Stimulated activated CD4-positive, alpha-beta T cell treated with anti-CD3 and anti-CD28 coated beads, Interleukin-2, amount 100 ng/mL, for 48 hours (primary cell): ENCODE results near the gene PANK2.

ENCODE experiments used
- DNase-seq, 2 donors: peaks; one replicate each; pipeline ENCODE4 v3.0.0-alpha.2; 2020

PANK2 gene

DNA sequence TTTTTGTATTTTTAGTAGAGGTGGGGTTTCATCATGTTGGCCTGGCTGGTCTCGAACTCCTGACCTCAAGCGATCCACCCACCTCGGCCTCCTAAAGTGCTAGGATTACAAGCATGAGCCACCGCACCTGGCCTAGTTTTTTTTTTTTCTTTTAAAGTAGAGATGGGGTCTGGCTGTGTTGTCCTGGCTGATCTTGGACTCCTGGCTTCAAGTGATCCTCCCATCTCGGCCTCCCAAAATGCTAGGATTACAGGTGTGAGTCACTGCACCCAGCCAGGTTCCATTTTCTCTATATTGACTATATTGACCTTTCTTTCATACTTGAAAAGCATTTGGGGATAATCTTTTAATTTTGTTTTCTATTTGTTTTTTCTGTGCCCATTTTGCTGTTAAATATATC, 13.3 kb downstream of the PANK2 start:
- no peak for DNase-seq

- DNase-seq: no peak
Observed at GRCh38 chr20:3904224-3904623, 15.0 kb downstream of the PANK2 start.

DNA sequence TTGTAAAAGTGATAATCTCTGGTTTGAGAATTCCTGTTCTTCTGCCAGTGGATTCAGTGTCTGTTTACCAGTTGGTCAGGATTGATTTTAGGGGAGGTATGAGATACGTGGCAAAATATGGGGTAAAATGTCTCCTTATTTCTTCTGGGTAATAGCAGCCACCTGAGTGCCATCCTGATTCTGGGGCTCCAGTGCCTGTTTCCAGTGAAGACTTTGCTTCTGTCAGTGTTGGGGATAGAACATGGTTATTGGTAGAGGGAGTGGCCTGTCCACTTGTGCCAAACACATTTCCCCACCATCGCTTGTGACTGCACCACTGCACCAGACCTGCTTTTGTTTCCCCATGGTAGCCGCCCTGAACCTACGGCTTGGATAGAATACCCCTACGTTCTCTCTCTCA, 15.7 kb downstream of the PANK2 start:
- DNase-seq: no peak

- peak in 1 of 2 donors; percentile 39 for DNase-seq
Observed at GRCh38 chr20:3906744-3907721, 17.8 kb downstream of the PANK2 start.

DNA sequence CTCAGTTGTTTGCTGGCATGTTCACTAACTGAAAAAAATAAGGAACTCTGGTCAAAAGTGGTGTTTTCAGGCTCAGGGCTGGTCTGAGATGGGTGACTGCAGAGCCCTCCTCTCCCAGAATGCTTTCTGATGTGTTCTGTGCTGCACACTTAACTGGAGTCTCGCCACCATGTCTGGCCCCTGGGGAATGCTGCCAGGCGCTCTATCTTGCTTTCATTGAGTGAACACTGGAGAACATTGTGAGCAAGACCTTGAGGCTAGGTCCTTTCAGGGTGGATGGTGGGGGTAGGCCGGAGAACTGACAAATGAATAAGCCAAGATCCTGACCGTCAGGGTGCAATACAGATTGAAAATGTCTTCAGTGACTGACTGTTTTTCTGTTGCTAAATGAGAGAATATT, 19.5 kb downstream of the PANK2 start:
- no peak for DNase-seq

DNA sequence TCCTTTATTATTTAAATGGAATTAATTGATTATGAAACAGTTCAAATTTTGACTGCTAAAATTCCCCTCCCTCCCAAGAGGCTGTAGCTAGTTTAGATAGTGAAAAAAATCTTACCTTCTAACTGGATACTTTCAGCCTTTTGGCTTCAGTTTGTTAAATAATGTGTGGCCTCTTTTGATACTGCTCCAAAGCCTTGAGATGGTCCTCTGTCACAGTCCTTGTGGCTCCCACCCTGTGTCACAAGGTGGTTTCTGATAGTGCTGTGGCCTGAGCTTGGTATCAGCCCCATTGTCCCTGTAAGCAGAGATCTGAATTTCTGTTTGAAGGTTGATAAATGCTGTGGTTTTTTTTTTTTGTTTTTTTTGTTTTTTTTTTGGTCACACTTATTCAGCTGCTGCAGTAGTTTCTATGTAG, 20.8 kb downstream of the PANK2 start:
- no peak for DNase-seq

DNA sequence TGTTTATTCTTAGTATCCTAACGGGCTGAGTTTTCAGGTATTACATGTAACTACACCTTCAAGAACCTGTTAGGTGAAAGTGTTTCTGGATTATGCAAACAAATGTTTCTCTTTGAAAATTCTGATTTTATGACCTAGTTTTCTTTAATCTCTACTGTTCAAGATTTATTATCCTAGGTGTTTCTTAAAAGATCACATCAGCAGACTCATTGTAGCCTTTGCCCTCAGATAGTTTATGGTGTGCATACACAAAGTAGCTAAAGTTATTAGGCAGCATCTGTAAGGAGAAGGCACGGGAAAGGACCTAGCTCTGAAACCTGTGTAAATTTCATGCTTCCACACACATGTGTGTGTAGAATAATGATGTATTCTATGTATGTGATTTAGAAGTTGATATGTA, 21.7 kb downstream of the PANK2 start:
- DNase-seq: no peak

DNA sequence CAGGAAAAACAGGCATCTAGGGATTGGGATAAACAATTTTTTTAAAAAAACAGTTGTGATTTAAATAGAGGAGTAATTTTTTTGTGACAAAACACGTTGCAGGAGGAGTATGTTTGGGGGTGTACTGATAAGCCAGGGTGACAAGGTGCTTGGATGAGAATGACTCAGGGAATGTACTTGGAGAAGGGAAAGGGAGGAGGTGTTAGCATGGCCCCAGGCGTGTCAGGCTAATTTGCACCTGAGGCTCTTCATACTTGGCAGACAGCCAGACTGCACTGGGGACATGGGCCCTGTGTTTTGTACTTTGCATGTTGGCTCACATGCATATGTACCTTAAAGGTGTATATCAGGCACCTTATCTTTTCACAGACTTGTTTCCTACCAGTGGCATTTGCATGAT, 22.8 kb downstream of the PANK2 start:
- DNase-seq: no peak

GRCh38 chr20:3914446-3914845, 25.3 kb downstream of the PANK2 start:
- DNase-seq: no peak

DNA sequence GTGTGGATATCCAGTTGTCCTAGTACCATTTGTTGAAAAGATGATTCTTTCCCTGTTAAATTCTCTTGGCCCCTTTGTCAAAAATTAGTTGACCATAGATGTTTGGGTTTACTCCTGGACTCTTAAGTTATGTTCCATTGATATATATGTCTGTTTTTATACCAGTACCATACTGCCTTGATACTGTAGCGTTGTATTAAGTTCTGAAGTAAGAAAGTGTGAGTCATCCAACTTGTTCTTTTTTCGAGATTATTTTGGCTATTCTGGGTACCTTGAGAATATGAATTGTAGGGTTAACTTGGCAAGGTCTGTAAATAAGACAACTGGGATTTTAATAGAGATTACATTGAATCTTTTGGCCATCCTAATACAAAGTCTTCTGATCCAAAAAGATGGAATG, 26.5 kb downstream of the PANK2 start:
- no peak for DNase-seq

DNA sequence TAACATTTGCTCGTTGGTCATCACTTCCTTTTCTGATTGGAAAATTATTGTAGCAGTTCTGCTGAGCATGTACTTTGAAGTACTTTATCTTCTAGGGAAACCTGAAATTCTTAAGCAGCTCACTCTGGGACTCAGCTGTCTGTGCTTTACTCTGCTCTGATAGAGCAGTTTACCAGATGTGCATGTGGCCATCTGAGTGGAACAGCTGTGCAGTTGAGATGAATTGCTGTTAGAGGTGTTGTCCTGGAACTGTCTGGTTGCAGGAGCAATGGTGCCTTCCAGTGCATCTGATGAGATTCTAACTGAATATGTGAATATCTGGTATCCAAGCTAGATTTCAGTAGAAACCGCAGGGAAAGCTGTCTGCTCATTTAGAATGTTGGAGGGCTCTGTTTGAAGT, 27.2 kb downstream of the PANK2 start:
- DNase-seq: no peak

DNA sequence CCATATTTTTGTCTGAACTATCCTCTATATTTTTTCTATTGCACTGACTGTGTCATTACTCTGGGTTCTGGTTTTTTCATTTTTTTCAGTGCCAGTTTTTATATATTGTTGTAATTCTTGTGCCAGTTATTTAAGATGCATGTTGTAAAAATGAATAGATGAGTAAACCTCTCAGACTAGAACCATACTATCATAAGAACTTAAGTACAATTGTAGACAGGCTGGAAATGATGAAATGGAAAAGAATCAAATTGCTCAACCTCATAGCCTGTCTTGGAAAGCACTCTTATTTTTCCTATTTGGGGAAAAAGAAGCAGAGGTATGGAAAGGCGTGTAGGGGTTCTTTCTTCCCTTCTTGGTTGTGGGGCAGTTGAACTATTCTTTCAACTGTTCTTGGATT, 30.2 kb downstream of the PANK2 start:
- DNase-seq: no peak

DNA sequence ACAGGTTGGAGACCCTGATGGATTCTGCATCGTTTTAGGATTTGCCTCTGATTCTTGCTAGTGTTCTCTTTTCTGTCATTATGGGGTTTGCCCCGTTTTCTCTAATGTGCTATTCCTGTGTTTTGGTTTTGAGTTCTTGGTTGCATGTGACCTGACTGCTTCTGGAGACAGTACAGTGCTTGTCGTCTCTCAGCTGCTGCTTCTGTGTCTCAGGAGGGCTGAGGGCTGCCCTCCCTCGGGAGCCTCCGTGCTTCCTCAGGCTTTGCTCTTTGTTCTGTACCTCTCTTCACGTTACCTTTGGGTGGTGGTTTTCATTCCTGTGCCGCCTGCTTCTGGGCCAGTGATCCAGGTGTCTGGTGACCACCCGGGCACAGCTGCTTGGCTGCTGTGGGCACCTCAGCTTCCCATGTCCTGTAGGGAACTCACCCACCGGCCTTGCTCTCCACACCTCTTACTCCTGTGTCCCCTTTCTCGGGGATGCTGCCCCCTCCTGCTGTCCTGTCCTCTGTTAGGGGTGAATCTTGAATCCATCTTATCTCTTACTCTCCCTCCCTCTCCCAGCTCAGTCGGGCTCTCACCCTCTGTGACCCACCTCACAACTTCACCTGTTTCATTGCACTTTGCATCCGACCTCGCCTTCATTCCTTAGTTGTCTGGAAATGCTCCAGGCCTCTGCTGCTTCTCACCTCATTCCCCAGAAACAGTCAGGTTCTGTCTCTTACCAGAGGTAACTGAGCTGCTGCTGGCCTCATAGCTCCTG, 33.2 kb downstream of the PANK2 start:
- no peak for DNase-seq

- DNase-seq: no peak
Observed at GRCh38 chr20:3922983-3923339, 33.8 kb downstream of the PANK2 start.

DNA sequence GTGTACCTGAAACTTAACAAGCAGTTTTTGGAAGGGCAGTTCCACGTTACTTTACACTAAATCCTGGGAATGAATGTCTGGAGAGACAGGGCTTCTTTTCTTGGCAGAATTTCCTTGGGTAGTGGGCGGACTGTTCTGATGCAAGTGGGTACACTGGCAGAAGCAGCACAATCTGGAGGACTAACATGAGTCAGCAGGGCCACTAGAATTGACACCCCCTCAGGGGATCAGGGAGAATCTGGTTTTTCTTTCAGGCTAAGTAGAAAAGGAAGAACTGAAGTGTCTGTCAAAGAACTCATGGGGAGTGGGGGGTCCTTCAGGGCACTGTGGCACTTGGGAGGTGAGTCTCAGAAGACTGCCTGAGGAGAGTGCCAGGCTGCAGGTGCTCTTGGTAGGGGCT, 34.6 kb downstream of the PANK2 start:
- no peak for DNase-seq

DNA sequence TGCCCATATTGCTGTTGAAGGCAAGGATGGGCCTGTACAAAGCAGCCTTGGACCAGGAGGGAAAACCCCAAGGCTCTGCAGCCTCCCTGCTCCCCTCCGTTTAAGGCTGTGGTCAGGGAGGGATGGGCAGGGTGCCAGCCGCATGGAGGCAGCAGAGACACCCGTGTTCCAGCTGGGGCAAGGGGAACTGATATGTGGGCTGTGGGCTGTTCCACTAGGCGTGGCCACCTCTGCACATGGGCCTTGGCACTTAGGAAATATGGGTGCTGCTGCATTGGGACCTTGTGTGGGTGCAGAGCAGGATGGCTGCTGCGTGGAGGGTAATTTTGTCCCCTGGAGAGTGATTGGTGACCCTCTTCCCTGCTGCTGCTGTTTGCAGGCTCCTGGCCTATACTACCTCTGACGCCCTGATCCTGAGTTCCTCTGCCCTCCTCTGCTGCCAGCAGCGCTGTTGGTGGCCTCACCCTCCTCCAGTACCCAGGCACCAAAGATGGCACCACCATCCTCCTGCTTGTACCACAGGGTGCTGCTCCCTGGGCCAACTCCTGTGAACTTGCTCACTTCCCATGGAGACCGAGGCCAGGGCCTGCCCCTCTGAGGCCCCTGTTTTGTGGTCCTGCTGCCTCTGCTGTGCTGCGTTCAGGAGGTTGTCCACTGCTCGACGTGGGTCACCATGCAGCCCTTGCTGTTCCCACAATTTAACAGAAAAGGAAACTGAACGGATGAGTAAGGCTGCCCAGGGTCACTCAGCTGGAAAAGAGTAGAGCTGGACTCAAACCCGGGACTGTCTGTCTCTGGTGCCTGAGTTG, 35.3 kb downstream of the PANK2 start:
- DNase-seq: no peak

- no peak for DNase-seq
Observed at GRCh38 chr20:3925113-3925695, 36.0 kb downstream of the PANK2 start.

- no peak for DNase-seq
Observed at GRCh38 chr20:3925899-3926638, 36.9 kb downstream of the PANK2 start.

GRCh38 chr20:3927486-3928291, 38.5 kb downstream of the PANK2 start:
- no peak for DNase-seq

GRCh38 chr20:3929713-3930060, 40.5 kb downstream of the PANK2 start:
- DNase-seq: no peak
